DND-41 (cell line): ENCODE data around the gene CAMK4.

Experiments
- EZH2 ChIP-seq: IDR thresholded peaks from 3 replicates; pipeline ENCODE4 v1.6.1; 2012; ENCODE audit warnings: borderline replicate concordance, low read depth, mild to moderate bottlenecking, moderate library complexity, low read length, inconsistent platforms; ENCODE audit not compliant: severe bottlenecking
- TF ChIP-seq, protein P1 (sequence below): IDR thresholded peaks from 2 replicates; pipeline ENCODE4 v1.5.1; 2012; ENCODE audit warnings: borderline replicate concordance, low read length, moderate library complexity, mild to moderate bottlenecking; ENCODE audit not compliant: poor library complexity, severe bottlenecking; ENCODE audit errors: extremely low read depth

DNA sequence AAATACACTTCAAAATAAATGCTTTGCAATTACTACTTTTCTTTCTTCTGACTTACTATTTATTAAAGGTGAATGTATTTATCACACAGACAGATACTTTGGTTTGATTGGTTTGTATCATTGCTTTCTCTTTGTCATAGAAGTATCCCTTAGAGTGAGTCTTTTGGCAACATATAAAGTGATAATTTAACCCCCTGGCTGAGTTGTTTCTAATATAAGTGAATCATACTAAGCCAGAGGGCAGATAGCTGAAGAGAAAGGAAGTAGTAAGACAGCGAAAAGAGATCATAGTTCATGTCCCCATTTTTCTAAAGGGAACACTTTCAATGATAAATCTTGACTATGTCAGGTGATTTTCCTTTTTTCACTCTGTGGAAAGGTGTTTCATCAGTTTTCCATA is 38.6 kb downstream of the CAMK4 start:
- TF ChIP-seq, protein P1, sequence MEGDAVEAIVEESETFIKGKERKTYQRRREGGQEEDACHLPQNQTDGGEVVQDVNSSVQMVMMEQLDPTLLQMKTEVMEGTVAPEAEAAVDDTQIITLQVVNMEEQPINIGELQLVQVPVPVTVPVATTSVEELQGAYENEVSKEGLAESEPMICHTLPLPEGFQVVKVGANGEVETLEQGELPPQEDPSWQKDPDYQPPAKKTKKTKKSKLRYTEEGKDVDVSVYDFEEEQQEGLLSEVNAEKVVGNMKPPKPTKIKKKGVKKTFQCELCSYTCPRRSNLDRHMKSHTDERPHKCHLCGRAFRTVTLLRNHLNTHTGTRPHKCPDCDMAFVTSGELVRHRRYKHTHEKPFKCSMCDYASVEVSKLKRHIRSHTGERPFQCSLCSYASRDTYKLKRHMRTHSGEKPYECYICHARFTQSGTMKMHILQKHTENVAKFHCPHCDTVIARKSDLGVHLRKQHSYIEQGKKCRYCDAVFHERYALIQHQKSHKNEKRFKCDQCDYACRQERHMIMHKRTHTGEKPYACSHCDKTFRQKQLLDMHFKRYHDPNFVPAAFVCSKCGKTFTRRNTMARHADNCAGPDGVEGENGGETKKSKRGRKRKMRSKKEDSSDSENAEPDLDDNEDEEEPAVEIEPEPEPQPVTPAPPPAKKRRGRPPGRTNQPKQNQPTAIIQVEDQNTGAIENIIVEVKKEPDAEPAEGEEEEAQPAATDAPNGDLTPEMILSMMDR: no peak
- TF ChIP-seq EZH2: no peak
